ENCODE data around the gene HIGD1B. TPM values are rescaled to one million over a fixed set of nuclear protein-coding genes. Genes with fewer than 3 reads are reported as not detected.

The HIGD1B gene
- total RNA-seq, 1 donor from 2014 or later, result not detected

GRCh38 chr17:44840936-44841335 is 6.7 kb upstream of the HIGD1B start:
- Mint-ChIP-seq H3K4me3 (no peak overlapping the region), H3K9me3 (no peaks in the 10 kb centered on the region), H3K36me3 (ENCODE audit: low read depth) (no peaks in the 10 kb centered on the region), H3K4me1 (no peaks in the 10 kb centered on the region), H3K27ac (no peak overlapping the region), H3K27me3 (no peaks in the 10 kb centered on the region)
- TF ChIP-seq CTCF (IDR thresholded peaks at IDR 0.05), result no peak
- ChIA-PET POLR2A (no interaction called here), CTCF (no interaction called here)
- intact Hi-C loops (cut with micrococcal nuclease), result no loop called here
- no peak for ATAC-seq (ENCODE audit: low read depth)
- DNase-seq, result no peak

- no peak overlapping the region for H3K4me3 Mint-ChIP-seq
- ATAC-seq (ENCODE audit: low read depth) (no peak), DNase-seq (no peak)
- ChIA-PET CTCF (no interaction called here), POLR2A (no interaction called here)
- H3K27me3 Mint-ChIP-seq, result no peaks in the 10 kb centered on the region
- no peaks in the 10 kb centered on the region for H3K9me3 Mint-ChIP-seq
- H3K27ac Mint-ChIP-seq, result no peak overlapping the region
- TF ChIP-seq CTCF (IDR thresholded peaks at IDR 0.05), result no peak
- no peaks in the 10 kb centered on the region for H3K4me1 Mint-ChIP-seq
- no peaks in the 10 kb centered on the region for H3K36me3 Mint-ChIP-seq (ENCODE audit: low read depth)
- intact Hi-C loops (cut with micrococcal nuclease), result no loop called here
Measured at GRCh38 chr17:44842748-44843147, 4.9 kb upstream of the HIGD1B start.

- Mint-ChIP-seq H3K36me3 (ENCODE audit: low read depth) (peaks cover 7% of the 10 kb centered on the region), H3K27me3 (no peaks in the 10 kb centered on the region), H3K4me3 (no peak overlapping the region), H3K4me1 (no peaks in the 10 kb centered on the region), H3K9me3 (no peaks in the 10 kb centered on the region), H3K27ac (no peak overlapping the region)
- DNase-seq (no peak), ATAC-seq (ENCODE audit: low read depth) (no peak)
- POLR2A ChIA-PET, result no interaction called here
- intact Hi-C loops (cut with micrococcal nuclease), result no loop called here
- CTCF ChIA-PET, result no interaction called here
- TF ChIP-seq CTCF (IDR thresholded peaks at IDR 0.05), result no peak
Measured at GRCh38 chr17:44844390-44844830, 3.3 kb upstream of the HIGD1B start.

- H3K4me3 Mint-ChIP-seq, result no peak overlapping the region
- no peaks in the 10 kb centered on the region for H3K27me3 Mint-ChIP-seq
- peaks cover 23% of the 10 kb centered on the region for H3K36me3 Mint-ChIP-seq (ENCODE audit: low read depth)
- intact Hi-C loops (cut with micrococcal nuclease), result no loop called here
- POLR2A ChIA-PET, result no interaction called here
- ATAC-seq (ENCODE audit: low read depth) (no peak), DNase-seq (no peak)
- TF ChIP-seq CTCF (IDR thresholded peaks at IDR 0.05), result no peak
- H3K4me1 Mint-ChIP-seq, result peaks cover 10% of the 10 kb centered on the region
- H3K9me3 Mint-ChIP-seq, result no peaks in the 10 kb centered on the region
- CTCF ChIA-PET, result no interaction called here
- H3K27ac Mint-ChIP-seq, result no peak overlapping the region
Measured at GRCh38 chr17:44846206-44846605, 1.5 kb upstream of the HIGD1B start.

- H3K4me1 Mint-ChIP-seq, result peaks cover 10% of the 10 kb centered on the region
- ATAC-seq (ENCODE audit: low read depth), result no peak
- ChIA-PET POLR2A (interaction anchor here (0.7 kb wide), 1 partner anchor 50 kb away, joined by 3 read pairs; the partner anchor contains the start of gene EFTUD2), CTCF (no interaction called here)
- intact Hi-C loops (cut with micrococcal nuclease), result no loop called here
- H3K36me3 Mint-ChIP-seq (ENCODE audit: low read depth), result peaks cover 40% of the 10 kb centered on the region
- no peak overlapping the region for H3K27ac Mint-ChIP-seq
- no peaks in the 10 kb centered on the region for H3K27me3 Mint-ChIP-seq
- H3K4me3 Mint-ChIP-seq, result no peak overlapping the region
- DNase-seq, result no peak
- H3K9me3 Mint-ChIP-seq, result no peaks in the 10 kb centered on the region
- no peak for TF ChIP-seq CTCF (IDR thresholded peaks at IDR 0.05)
Measured at GRCh38 chr17:44848257-44848795, 643 bp downstream of the HIGD1B start.
